ENCODE measurements around the gene TCF20.

TCF20 gene

DNA sequence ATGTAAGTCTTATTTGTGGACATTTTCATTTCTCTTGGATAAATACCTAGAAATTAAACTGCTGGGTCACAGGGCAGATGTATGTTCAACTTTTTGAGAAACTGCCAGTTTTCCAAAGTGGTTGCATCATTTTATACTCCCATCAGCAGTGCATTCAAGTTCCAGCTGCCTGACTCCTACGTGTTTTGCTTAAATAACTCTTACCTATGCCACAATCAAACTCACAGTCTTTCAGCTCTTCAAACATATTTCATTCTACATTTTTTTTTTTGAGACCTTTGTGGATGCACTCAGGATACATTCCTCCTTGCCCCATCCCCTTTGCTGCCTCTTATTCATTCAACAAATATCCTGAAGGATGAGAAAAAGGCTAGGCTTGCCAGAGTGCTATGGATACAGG, 9.2 kb downstream of the TCF20 start:
- Histone ChIP-seq H3K27ac (replicated peaks) (no peak overlapping the region), H3K27me3 (ENCODE audit: insufficient read depth, poor library complexity, severe bottlenecking) (no peaks in the 10 kb centered on the region), H3K4me3 (replicated peaks; ENCODE audit: insufficient read depth, low read length) (no peak overlapping the region)
- TF ChIP-seq, protein P1, sequence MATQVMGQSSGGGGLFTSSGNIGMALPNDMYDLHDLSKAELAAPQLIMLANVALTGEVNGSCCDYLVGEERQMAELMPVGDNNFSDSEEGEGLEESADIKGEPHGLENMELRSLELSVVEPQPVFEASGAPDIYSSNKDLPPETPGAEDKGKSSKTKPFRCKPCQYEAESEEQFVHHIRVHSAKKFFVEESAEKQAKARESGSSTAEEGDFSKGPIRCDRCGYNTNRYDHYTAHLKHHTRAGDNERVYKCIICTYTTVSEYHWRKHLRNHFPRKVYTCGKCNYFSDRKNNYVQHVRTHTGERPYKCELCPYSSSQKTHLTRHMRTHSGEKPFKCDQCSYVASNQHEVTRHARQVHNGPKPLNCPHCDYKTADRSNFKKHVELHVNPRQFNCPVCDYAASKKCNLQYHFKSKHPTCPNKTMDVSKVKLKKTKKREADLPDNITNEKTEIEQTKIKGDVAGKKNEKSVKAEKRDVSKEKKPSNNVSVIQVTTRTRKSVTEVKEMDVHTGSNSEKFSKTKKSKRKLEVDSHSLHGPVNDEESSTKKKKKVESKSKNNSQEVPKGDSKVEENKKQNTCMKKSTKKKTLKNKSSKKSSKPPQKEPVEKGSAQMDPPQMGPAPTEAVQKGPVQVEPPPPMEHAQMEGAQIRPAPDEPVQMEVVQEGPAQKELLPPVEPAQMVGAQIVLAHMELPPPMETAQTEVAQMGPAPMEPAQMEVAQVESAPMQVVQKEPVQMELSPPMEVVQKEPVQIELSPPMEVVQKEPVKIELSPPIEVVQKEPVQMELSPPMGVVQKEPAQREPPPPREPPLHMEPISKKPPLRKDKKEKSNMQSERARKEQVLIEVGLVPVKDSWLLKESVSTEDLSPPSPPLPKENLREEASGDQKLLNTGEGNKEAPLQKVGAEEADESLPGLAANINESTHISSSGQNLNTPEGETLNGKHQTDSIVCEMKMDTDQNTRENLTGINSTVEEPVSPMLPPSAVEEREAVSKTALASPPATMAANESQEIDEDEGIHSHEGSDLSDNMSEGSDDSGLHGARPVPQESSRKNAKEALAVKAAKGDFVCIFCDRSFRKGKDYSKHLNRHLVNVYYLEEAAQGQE (IDR thresholded peaks at IDR 0.05; ENCODE audit: insufficient replicate concordance, low read depth) = no peak
- TF ChIP-seq SPI1 (IDR thresholded peaks at IDR 0.05; ENCODE audit: borderline replicate concordance, low read depth) (no peak), GABPA (IDR thresholded peaks at IDR 0.05; ENCODE audit: low read depth) (no peak), POLR2AphosphoS5 (IDR thresholded peaks at IDR 0.05; ENCODE audit: low read depth) (no peak)
- TF ChIP-seq, protein P2, sequence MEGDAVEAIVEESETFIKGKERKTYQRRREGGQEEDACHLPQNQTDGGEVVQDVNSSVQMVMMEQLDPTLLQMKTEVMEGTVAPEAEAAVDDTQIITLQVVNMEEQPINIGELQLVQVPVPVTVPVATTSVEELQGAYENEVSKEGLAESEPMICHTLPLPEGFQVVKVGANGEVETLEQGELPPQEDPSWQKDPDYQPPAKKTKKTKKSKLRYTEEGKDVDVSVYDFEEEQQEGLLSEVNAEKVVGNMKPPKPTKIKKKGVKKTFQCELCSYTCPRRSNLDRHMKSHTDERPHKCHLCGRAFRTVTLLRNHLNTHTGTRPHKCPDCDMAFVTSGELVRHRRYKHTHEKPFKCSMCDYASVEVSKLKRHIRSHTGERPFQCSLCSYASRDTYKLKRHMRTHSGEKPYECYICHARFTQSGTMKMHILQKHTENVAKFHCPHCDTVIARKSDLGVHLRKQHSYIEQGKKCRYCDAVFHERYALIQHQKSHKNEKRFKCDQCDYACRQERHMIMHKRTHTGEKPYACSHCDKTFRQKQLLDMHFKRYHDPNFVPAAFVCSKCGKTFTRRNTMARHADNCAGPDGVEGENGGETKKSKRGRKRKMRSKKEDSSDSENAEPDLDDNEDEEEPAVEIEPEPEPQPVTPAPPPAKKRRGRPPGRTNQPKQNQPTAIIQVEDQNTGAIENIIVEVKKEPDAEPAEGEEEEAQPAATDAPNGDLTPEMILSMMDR (IDR thresholded peaks at IDR 0.05; ENCODE audit: insufficient read depth, low read length) = no peak
- no peak for DNase-seq (ENCODE audit: low read depth in 1 of 2, low spot score in 1 of 2)

DNA sequence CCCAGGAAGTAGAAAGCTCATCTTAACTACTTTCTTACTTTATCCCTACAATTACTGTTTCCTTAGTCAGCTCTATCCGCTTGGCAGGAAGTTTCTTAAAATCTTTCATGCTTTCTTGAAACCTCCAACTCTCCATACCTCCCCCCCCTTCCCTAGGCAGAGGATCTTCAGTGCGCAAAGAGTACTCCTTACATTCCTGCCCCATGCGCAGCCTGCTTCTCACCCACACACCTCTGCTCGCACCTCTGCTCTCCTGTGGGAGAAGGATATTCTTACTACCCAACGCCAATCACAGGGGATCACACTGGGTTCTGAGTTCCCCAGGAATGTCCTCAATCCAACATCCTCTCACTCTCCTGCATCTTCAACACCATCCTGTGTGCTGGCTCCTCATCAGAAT, 12.3 kb downstream of the TCF20 start:
- TF ChIP-seq, protein P2 (IDR thresholded peaks at IDR 0.05; ENCODE audit: insufficient read depth, low read length) = no peak
- TF ChIP-seq POLR2AphosphoS5 (IDR thresholded peaks at IDR 0.05; ENCODE audit: low read depth) = no peak
- no peak for TF ChIP-seq GABPA (IDR thresholded peaks at IDR 0.05; ENCODE audit: low read depth)
- no peak for TF ChIP-seq SPI1 (IDR thresholded peaks at IDR 0.05; ENCODE audit: borderline replicate concordance, low read depth)
- DNase-seq (ENCODE audit: low read depth in 1 of 2, low spot score in 1 of 2) = no peak
- H3K27ac ChIP-seq (replicated peaks) = no peak overlapping the region
- no peak overlapping the region for H3K4me3 ChIP-seq (replicated peaks; ENCODE audit: insufficient read depth, low read length)
- no peaks in the 10 kb centered on the region for H3K27me3 ChIP-seq (ENCODE audit: insufficient read depth, poor library complexity, severe bottlenecking)

DNA sequence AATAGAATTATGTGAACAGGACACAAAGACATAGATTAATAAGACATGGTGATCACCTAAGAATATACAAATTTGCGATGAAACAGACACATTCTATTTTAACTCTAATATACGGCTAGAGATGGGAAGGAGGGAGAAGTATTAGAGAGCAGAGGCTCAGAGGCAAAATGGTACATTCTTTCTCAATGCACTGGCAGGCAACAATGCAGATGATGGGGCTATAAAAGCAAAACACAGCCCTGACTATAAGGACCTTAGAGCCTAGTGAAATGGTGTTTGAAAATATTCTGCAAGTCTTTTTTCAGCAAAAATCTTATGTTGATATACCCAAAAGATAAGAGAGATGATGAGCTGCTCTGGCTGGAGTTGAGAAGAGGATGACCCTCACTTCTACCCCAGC, 13.1 kb downstream of the TCF20 start:
- H3K27me3 ChIP-seq (ENCODE audit: insufficient read depth, poor library complexity, severe bottlenecking) = no peaks in the 10 kb centered on the region
- TF ChIP-seq GABPA (IDR thresholded peaks at IDR 0.05; ENCODE audit: low read depth) (no peak), SPI1 (IDR thresholded peaks at IDR 0.05; ENCODE audit: borderline replicate concordance, low read depth) (no peak), POLR2AphosphoS5 (IDR thresholded peaks at IDR 0.05; ENCODE audit: low read depth) (no peak)
- TF ChIP-seq, protein P2 (IDR thresholded peaks at IDR 0.05; ENCODE audit: insufficient read depth, low read length) = no peak
- TF ChIP-seq, protein P1 (IDR thresholded peaks at IDR 0.05; ENCODE audit: insufficient replicate concordance, low read depth) = no peak
- no peak for DNase-seq (ENCODE audit: low read depth in 1 of 2, low spot score in 1 of 2)
- H3K27ac ChIP-seq (replicated peaks) = no peak overlapping the region
- no peak overlapping the region for H3K4me3 ChIP-seq (replicated peaks; ENCODE audit: insufficient read depth, low read length)

DNA sequence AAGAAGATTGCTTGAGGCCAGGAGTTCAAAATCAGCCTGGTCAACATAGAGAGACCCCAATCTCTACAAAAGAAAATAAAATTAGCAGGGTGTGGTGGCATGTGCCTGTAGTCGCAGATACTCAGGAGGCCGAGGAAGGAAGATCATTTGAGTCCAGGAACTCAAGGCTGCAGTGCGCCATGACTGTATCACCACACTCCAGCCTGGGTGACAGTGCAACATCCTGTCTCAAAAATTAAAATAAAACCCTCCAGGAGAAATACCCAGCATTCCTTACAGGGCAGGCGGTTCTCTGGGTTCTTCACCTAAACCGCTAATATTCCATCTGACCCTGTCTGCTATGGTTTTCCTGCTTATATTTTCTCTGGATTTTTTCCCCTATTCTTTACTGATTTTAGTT, 13.5 kb downstream of the TCF20 start:
- H3K27me3 ChIP-seq (ENCODE audit: insufficient read depth, poor library complexity, severe bottlenecking) = no peaks in the 10 kb centered on the region
- H3K4me3 ChIP-seq (replicated peaks; ENCODE audit: insufficient read depth, low read length) = no peak overlapping the region
- no peak for DNase-seq (ENCODE audit: low read depth in 1 of 2, low spot score in 1 of 2)
- TF ChIP-seq GABPA (IDR thresholded peaks at IDR 0.05; ENCODE audit: low read depth) (no peak), SPI1 (IDR thresholded peaks at IDR 0.05; ENCODE audit: borderline replicate concordance, low read depth) (no peak), POLR2AphosphoS5 (IDR thresholded peaks at IDR 0.05; ENCODE audit: low read depth) (no peak)
- TF ChIP-seq, protein P2 (IDR thresholded peaks at IDR 0.05; ENCODE audit: insufficient read depth, low read length) = no peak
- TF ChIP-seq, protein P1 (IDR thresholded peaks at IDR 0.05; ENCODE audit: insufficient replicate concordance, low read depth) = no peak
- H3K27ac ChIP-seq (replicated peaks) = no peak overlapping the region
